Activated T-cell treated with anti-CD3 and anti-CD28 coated beads for 4 hours (primary cell): ENCODE results near the gene TMEM243.
"Not testable (repeated sequence)": the region's sequence is repeated elsewhere in the genome, so short reads cannot be mapped to it uniquely, and the experiment has no call there.

Source experiments
- DNase-seq: peaks from one replicate; pipeline ENCODE4 v3.0.0-alpha.2; 2020

TMEM243 gene

DNA sequence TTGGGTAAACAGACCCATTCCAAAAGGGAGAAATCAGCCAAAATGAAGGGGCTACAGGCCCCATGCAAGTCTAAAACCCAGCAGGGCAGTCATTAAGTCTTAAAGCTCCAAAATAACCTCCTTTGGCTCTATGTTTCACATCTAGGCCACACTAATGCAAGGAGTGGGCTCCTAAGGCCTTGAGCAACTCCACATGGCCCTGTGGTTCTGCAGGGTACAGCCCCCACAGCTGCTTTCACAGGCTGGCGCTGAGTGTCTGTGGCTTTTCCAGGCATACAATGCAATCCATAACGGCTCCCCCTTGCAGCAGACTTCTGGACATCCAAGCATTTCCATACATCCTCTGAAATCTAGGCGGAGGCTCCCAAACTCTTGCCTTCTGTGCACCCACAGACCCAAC lies 9.0 kb downstream of the TMEM243 start:
- DNase-seq, result no peak

DNA sequence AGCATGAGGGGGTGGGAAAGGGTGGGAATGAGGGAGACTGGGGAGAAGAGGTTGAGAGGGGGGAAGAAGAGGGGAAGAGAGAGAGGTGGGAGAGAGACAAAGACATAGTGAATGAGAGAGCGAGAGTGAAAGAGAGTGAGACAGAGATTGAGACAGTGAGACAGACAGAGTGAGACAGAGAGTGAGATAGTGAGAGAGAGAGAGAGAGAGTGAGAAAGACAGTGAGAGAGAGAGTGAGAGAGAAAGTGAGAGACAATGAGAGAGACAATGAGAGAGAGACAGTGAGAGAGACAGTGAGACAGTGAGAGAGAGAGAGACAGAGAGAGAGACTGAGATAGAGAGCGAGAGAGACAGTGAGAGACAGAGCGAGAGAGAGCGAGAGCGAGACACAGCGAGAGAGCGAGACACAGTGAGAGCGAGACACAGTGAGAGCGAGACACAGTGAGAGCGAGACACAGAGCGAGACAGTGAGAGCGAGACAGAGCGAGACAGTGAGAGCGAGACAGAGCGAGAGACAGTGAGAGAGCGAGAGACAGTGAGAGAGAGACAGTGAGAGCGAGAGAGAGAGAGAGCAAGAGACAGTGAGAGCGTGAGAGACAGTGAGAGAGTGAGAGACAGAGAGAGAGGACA lies 10.1 kb downstream of the TMEM243 start:
- DNase-seq, result no peak

GRCh38 chr7:87206361-87206760 lies 13.2 kb downstream of the TMEM243 start:
- DNase-seq, result no peak

DNA sequence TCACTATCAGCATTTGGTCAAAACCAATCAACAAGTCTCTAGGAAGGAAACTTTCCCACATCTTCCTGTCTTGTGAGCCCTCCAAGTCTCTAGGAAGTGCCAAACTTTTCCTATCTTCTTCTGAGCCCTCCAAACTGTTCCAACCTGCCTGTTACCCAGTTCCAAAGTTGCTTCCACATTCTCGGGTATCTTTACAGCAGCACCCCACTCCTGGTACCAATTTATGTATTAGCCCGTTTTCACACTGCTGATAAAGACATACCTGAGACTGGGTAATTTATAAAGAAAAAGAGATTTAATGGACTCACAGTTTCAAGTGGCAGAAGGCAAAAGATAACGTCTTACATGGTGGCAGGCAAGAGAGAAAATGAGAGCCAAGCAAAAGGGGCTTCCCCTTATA lies 13.8 kb downstream of the TMEM243 start:
- not testable (repeated sequence) for DNase-seq

DNA sequence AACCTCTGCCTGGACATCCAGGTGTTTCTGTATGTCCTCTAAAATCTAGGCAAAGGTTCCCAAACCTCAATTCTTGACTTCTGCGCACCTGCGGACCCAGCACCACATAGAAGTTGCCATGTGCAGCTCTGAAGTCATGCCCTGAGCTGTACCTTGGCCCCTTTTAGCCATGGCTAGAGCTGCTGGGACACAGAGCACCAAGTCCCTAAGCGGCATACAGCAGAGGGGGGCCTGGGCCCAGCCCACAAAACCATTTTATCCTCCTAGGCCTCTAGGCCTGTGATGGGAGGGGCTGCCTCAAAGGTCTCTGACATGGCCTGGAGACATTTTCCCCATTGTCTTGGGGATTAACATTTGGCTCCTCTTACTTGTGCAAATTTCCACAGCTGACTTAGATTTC lies 14.6 kb downstream of the TMEM243 start:
- no peak for DNase-seq

- DNase-seq, result not testable (repeated sequence)
Measured at GRCh38 chr7:87203929-87204328, 15.6 kb downstream of the TMEM243 start.

- no peak for DNase-seq
Measured at GRCh38 chr7:87202705-87203104, 16.8 kb downstream of the TMEM243 start.

DNA sequence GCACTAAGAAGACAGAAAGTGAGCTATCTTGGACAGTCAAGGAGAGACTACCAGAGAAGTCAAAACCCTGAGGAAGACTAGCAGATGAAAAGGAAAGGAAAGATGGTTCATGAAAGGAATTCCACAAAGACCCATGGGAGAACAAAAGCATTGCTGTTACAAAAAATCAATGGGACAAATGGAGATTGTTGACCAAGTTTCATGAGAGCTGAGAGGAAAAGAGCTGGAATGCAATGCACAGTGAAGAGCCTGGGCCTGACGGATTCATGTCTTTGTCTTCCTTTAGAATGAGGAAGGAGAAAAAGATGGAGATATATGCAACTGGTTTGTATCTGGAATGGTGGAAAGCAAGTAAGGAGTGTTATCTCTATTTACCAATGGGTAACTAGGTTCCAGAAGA lies 17.3 kb downstream of the TMEM243 start:
- DNase-seq, result no peak

GRCh38 chr7:87199700-87200450 lies 19.7 kb downstream of the TMEM243 start:
- no peak for DNase-seq

- no peak for DNase-seq
Measured at GRCh38 chr7:87199241-87199640, 20.3 kb downstream of the TMEM243 start.

DNA sequence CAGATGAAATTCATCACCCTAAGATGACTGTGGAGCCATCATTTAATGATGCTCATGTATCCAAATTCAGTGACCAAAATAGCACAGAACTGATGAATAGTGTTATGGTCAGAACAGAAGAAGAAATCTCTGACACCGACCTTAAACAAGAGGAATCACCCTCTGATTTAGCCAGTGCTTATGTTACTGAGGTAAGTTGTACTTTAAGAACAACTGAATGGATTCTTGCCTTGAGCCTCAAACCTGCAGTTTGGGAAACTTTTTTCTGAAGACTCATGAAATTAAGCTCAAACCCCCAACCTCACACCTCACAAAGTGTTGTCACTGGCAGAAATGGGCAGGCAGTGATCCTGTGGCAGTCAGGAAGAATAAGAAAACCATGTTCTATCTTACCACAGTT lies 25.6 kb downstream of the TMEM243 start:
- no peak for DNase-seq

DNA sequence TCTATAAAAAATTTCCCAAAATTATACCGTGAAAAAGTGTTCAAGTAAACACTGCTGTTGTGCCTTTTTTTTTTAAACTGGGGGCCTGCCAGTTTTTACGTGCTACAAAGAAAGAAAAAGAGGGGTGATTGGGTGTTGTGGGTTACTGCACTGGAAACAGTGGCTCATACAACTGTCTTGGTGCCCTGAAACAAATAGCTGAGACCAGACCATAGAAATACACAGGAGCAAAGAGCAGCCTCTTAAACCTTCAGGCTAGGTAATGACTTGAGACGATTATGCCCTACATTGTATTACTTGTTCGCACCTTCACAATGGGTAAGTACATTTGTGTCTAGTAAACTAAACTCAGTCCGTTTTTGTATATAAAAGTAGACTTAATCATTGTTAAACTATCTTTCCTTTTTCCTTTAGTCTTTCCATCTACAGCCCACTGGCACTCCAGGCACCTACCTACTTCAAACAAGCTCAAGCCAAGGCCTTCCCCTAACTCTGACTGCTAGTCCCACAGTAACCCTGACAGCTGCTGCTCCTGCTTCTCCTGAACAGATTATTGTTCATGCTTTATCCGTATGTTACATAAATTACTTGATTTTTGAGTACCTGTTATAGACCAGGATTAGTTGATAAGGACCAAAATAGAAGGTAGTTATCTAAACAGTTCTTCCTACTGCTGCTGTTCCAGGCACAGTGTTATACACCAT lies 26.6 kb downstream of the TMEM243 start:
- no peak for DNase-seq

GRCh38 chr7:87190783-87191182 lies 28.7 kb downstream of the TMEM243 start:
- DNase-seq, result no peak

DNA sequence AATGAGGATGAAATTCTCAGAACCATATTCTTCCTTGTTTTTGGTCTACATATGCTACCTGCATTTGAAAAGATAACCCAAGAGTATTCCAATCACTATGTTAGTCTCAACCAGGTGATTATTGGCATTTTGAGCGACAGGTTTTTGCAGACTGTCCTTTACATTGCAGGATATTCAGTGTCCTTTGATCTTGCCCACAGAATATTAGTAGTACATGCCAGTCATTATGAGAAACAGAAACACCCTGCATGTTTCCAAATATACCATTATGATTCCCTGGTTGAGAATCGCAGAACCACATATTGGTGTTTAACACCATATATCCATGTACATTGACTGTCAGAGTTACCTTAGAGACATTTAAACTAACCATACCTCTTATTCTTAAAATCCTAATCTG lies 30.6 kb downstream of the TMEM243 start:
- DNase-seq, result no peak

DNA sequence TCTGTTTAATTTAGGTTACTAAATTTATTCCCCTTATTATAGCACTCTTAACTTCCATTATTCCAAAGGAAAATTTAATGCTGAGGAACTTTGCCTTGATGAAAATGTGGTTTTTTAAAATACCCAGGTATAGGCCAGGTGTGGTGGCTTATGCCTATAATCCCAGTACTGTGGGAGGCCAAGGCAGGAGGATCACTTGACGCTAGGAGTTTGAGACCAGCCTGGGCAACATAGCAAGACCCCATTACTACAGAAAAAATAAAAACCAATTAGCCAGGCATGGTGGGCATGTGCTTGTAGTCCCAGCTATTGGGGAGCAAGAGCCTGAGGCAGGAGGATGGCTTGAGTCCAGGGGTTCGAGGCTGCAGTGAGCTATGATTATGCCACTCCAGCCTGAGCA lies 32.4 kb downstream of the TMEM243 start:
- DNase-seq, result no peak

- no peak for DNase-seq
Measured at GRCh38 chr7:87179180-87179579, 40.4 kb downstream of the TMEM243 start.

DNA sequence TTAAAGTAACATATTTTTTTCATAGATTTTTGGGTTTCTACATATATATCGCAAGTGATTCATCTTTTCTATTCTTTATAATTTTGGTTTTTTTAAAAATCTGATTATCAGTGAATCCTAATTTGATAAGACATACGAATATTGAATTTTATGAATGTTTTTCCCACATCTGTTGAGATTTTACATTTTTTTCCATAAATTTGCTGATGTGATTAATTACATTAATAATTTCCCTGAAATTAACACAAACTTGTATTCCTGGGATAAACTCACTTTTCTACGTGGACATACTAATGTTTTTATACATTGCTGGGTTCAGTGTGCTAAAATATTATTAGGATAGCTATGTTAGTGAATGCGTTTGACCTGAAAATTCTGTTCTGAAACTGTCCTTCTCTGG lies 41.2 kb downstream of the TMEM243 start:
- no peak for DNase-seq

DNA sequence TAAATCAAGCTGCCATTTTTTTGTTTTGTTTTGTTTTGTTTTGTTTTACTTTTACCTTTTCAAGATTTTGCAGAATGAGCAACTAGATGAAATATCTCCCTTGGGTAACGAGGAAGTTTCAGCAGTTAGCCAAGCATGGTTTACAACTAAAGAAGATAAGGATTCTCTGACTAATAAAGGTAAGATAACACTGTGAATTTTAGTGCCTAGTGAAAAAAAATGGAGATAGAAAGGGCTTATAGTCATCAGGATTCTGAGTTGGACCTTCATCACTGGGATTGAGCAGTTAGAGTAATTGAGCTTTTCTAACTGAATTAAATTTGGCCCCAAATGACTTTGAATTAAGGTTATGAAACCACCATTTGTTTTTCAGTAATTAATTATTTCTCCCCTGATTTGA lies 46.1 kb downstream of the TMEM243 start:
- DNase-seq, result no peak

DNA sequence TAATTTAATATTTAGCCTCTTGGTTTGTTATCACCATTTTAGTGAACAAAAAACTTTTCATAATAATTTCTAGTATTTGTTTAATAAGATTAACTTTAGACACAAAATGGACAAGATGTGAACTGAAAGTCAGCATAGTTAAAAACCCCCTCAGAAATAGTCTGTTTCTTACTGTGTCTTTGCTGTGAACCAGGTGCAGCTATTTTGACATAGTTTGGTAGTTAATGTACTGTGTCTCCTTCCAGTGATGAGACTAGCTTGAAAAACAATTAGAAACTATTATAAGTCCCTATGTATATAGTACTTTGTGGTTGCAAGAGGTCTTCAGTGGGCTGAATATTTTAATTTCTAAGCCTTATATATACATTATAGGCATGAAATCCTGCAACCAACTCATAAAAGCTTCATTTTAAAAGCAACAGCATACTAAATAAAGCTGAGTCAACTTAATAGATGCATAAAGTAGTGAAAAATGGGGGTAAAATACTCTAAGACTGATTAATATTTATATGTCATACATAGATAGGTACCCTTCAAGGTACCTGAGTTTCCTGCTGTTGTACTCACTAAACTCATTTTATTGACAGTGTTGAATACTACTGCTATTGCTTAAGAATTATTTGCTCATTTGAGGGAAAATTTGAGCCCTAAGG lies 48.1 kb downstream of the TMEM243 start:
- no peak for DNase-seq

DNA sequence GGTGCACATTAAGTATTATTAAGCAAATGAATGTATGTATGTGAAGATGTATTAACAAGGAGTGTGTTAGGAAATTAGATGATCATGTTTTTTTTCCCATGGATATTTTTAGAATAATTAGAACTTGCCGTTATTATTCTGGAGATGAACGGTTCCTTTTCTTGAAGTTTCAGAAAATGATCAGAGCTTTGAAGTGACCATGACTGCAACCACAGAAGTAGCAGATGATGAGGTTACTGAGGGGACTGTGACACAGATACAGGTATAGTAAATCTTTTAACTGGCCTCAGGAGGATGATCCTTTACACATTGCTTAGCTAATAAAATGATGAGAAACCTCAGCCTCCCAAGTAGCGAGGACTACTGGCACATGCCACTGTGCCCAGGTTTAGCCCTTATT lies 48.7 kb downstream of the TMEM243 start:
- no peak for DNase-seq

DNA sequence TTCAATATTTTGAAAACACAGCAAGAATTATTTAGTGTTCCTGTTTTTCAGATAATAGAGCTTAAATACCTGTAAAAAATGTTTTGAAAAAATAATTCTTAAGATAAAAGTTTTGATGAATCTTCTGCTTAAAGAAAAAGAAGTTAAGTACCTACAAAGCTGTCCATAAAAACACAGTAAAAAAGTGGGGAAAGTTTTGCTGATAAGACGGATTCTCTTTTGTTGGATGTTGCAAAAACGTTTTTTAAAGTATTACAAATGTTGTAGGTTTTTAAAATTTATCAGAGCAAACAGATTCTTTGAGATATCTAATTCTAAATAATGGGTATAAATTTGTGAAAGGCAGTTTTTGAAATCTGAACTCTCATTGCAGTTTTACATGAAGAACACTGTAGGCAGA lies 55.1 kb downstream of the TMEM243 start:
- DNase-seq, result no peak

DNA sequence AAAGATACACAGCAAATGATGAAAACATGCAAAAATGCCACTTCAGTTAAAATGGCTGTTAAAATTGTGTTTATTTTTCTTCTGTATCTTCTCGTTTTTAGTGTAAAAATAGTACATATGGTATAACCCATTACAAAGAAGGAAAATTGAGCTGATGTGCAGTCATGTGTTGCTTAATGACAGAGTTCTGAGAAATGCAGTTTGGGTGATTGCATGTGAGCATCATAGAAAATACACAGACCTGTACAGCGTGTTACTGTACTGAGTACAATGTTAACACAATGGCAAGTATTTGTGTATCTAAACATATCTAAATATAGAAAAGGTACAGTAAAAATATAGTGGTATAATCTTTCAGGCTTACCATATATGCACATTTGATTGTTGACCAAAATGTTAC lies 60.0 kb downstream of the TMEM243 start:
- DNase-seq, result no peak

- DNase-seq, result no peak
Measured at GRCh38 chr7:87156709-87157108, 62.8 kb downstream of the TMEM243 start.

DNA sequence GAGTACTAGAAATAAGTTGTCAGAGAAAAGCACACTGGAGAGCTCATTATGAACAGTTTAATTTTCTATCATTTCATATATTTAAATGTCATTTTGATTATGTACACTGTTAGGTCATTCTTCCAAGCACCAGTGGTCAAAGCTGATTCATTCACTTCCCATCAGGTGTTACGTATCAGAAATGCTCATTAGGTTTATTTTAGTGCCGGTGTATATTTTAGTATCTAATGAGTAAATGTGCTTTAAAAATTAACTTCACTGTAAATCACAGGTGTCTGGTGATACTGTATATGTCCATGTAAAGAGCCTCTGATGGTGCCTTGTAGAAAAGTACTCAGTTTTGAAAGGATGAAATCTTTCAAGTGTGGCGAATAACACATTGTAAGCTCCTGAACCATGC lies 63.7 kb downstream of the TMEM243 start:
- DNase-seq, result no peak
